ENCODE data around the gene RAB3IL1. TPM values are rescaled to one million over a fixed set of nuclear protein-coding genes. Genes with fewer than 3 reads are reported as not detected.

The RAB3IL1 gene
- total and polyA plus RNA-seq, 9 of the 15 experiments (the other 6 are each of a cell fraction or from before 2014, with no cell fraction given): 0.15 to 42.6 (median 15.5) TPM

- BruUV-seq (replicated peaks): no TSS peak
- Histone ChIP-seq H3K4me2 (ENCODE audit: insufficient read depth, low read length) (peak overlapping the region; percentile 66), H4K20me1 (replicated peaks; ENCODE audit: control insufficient read depth, insufficient read depth, low read length) (no peaks in the 10 kb centered on the region), H3K27ac (ENCODE audit: extremely low read depth, low read depth, low read length) (peak overlapping the region; percentile 45; the same call in 2 of the 3 replicates), H3K4me3 (no peak overlapping the region), H3K9ac (ENCODE audit: insufficient read depth in 1 of 2, low read depth in 2 of 2, low read length in 2 of 2) (peak overlapping the region; percentile 5 to 79; a peak in 1 of 4 replicates), H3K79me2 (ENCODE audit: control insufficient read depth, insufficient read depth, low read length) (peaks cover 25% of the 10 kb centered on the region), H3K36me3 (ENCODE audit: control insufficient read depth, insufficient read depth, low read length) (no peaks in the 10 kb centered on the region), H3K9me3 (replicated peaks; ENCODE audit: control insufficient read depth, insufficient read depth, low read depth, low read length) (no peaks in the 10 kb centered on the region), H3K9me1 (ENCODE audit: control insufficient read depth, insufficient read depth, low read length) (no peaks in the 10 kb centered on the region), H3K27me3 (ENCODE audit: control insufficient read depth in 2 of 2, insufficient read depth in 2 of 2, low read length in 2 of 2) (no peaks in the 10 kb centered on the region), H3K4me1 (replicated peaks in 1 of 2; ENCODE audit: control insufficient read depth in 2 of 2, insufficient read depth in 2 of 2, low read length in 2 of 2) (peaks cover 49 to 68% of the 10 kb centered on the region in 2 experiments), H2AFZ (ENCODE audit: low read depth, low read length) (peak overlapping the region; percentile 69)
- FAIRE-seq (no peak), DNase-seq (ENCODE audit: extremely low read depth in 1 of 4, low spot score in 3 of 4) (peak; percentile 67 to 88 (median 73)), ATAC-seq (peak; percentile 42)
- CTCF ChIA-PET (ENCODE audit: low intra/inter-chr PET ratio): interaction anchor here (0.7 kb wide), 1 partner anchor 209 kb away, joined by 3 read pairs; no protein-coding TSS in a partner anchor
- in situ Hi-C loops (cut with MboI): no loop called here
- POLR2A ChIA-PET: interaction anchor here (0.6 to 3.6 kb wide), 11 partner anchors 9 to 1830 kb away, joined by 3 to 17 read pairs (median 4); partner anchors contain the start of genes BEST1 and FTH1
- 2% methylated on average over 6 of the region's 6 CpGs for WGBS (ENCODE audit: insufficient coverage, low coverage, missing lambda C conversion rate)
- intact Hi-C loops (cut with micrococcal nuclease): no loop called here
- no peak for TF ChIP-seq HBP1 (CRISPR knock-in tag; IDR thresholded peaks at IDR 0.05)
- no peak for TF ChIP-seq PCBP2 (IDR thresholded peaks at IDR 0.05; ENCODE audit: low read depth, low read length, poor library complexity, severe bottlenecking)
- TF ChIP-seq SIRT6 (IDR thresholded peaks at IDR 0.05; ENCODE audit: low read depth, low read length): no peak
- no peak for TF ChIP-seq EP400 (IDR thresholded peaks at IDR 0.05)
- TF ChIP-seq ZNF395 (CRISPR knock-in tag; IDR thresholded peaks at IDR 0.05): no peak
- TF ChIP-seq E2F6 (IDR thresholded peaks at IDR 0.05; ENCODE audit: borderline replicate concordance in 1 of 2, extremely low read depth in 1 of 2, insufficient read depth in 1 of 2, insufficient read length in 1 of 2, low read depth in 1 of 2, low read length in 1 of 2, poor library complexity in 1 of 2, severe bottlenecking in 1 of 2): peak; percentile 29 to 55
- no peak for TF ChIP-seq ZNF24 (IDR thresholded peaks at IDR 0.05)
- TF ChIP-seq FOXM1 (IDR thresholded peaks at IDR 0.05; ENCODE audit: low read depth): no peak
- TF ChIP-seq FOXM1 (CRISPR knock-in tag; IDR thresholded peaks at IDR 0.05; ENCODE audit: low read depth): no peak
- TF ChIP-seq ZBTB12 (CRISPR knock-in tag; IDR thresholded peaks at IDR 0.05): no peak
- no peak for TF ChIP-seq SRSF3 (IDR thresholded peaks at IDR 0.05; ENCODE audit: insufficient read depth, low read length)
- no peak for TF ChIP-seq MCM5 (IDR thresholded peaks at IDR 0.05; ENCODE audit: low read depth)
- peak; percentile 23; the same call in 1 of the 2 replicates for TF ChIP-seq MTA1 (IDR thresholded peaks at IDR 0.05; ENCODE audit: borderline replicate concordance)
- TF ChIP-seq XRCC4 (IDR thresholded peaks at IDR 0.05; ENCODE audit: extremely low read depth, insufficient read depth, insufficient read length): no peak
- no peak for TF ChIP-seq ZNF766 (CRISPR knock-in tag; conservative IDR thresholded peaks at IDR 0.05)
- no peak for TF ChIP-seq CSDE1 (IDR thresholded peaks at IDR 0.05)
- TF ChIP-seq BCOR (IDR thresholded peaks at IDR 0.05): no peak
Measured at GRCh38 chr11:61922539-61922938, 5.2 kb upstream of the RAB3IL1 start.

Measured in K562 (cell line).